Embryonic facial prominence (tissue), 1 donor: ENCODE results near the gene CTSF.

Source experiments
- DNase-seq: peaks from one replicate; pipeline ENCODE4 v3.0.0-alpha.2; 2016; ENCODE audit errors: extremely low spot score

The CTSF gene

GRCh38 chr11:66532784-66533183, 35.6 kb downstream of the CTSF start:
- DNase-seq: no peak

GRCh38 chr11:66531841-66532240, 36.6 kb downstream of the CTSF start:
- no peak for DNase-seq

GRCh38 chr11:66530927-66531709, 37.3 kb downstream of the CTSF start:
- DNase-seq: no peak

- no peak for DNase-seq
Measured at GRCh38 chr11:66529655-66530054, 38.8 kb downstream of the CTSF start.

- DNase-seq: no peak
Measured at GRCh38 chr11:66529069-66529468, 39.3 kb downstream of the CTSF start.

GRCh38 chr11:66524304-66525040, 43.9 kb downstream of the CTSF start:
- no peak for DNase-seq

GRCh38 chr11:66523611-66524010, 44.8 kb downstream of the CTSF start:
- DNase-seq: no peak
